Activated CD4-positive, alpha-beta T cell treated with anti-CD3 and anti-CD28 coated beads, Interleukin-2, amount 10 ng/mL, durations not matched to agents 7 days and 5 days (primary cell): ENCODE measurements around the gene SLX4IP. TPM values are rescaled to one million over a fixed set of nuclear protein-coding genes. Genes with fewer than 3 reads are reported as not detected.

Experiments
- CTCF ChIA-PET: fragments of 350-600 bp; sonication (Branson Sonifier 250); formaldehyde crosslinking; loops from one replicate; lab custom pipeline; 2021; ENCODE audit warnings: antibody characterized with exemption; lab: Charles Lee
- POLR2A ChIA-PET: fragments of 350-600 bp; sonication (Branson Sonifier 250); formaldehyde crosslinking; loops from one replicate; lab custom pipeline; 2021; ENCODE audit warnings: antibody characterized with exemption; lab: Charles Lee
- DNase-seq: peaks from one replicate; pipeline ENCODE4 v3.0.0-alpha.2; 2020
- H3K27ac Mint-ChIP-seq: one replicate; pipeline ENCODE4 v1.8.0; 2021; ENCODE audit warnings: mild to moderate bottlenecking, moderate library complexity, mixed read lengths
- H3K27me3 Mint-ChIP-seq: one replicate; pipeline ENCODE4 v1.8.0; 2021; ENCODE audit warnings: mixed read lengths
- H3K36me3 Mint-ChIP-seq: one replicate; pipeline ENCODE4 v1.8.0; 2021; ENCODE audit warnings: low read depth, mixed read lengths
- H3K4me1 Mint-ChIP-seq: one replicate; pipeline ENCODE4 v1.8.0; 2021; ENCODE audit warnings: mixed read lengths
- H3K4me3 Mint-ChIP-seq: one replicate; pipeline ENCODE4 v1.8.0; 2021; ENCODE audit warnings: mild to moderate bottlenecking, moderate library complexity, mixed read lengths
- H3K9me3 Mint-ChIP-seq: one replicate; pipeline ENCODE4 v1.8.0; 2021; ENCODE audit warnings: mixed read lengths
- total RNA-seq, 2 experiments: library from RNA; stranded (reverse); gene quantifications; one replicate each; pipeline ENCODE4 v1.2.3, GENCODE V29; 2021

Gene SLX4IP
- total RNA-seq, 2 experiments from 2014 or later: 9.2 to 9.5 TPM

DNA sequence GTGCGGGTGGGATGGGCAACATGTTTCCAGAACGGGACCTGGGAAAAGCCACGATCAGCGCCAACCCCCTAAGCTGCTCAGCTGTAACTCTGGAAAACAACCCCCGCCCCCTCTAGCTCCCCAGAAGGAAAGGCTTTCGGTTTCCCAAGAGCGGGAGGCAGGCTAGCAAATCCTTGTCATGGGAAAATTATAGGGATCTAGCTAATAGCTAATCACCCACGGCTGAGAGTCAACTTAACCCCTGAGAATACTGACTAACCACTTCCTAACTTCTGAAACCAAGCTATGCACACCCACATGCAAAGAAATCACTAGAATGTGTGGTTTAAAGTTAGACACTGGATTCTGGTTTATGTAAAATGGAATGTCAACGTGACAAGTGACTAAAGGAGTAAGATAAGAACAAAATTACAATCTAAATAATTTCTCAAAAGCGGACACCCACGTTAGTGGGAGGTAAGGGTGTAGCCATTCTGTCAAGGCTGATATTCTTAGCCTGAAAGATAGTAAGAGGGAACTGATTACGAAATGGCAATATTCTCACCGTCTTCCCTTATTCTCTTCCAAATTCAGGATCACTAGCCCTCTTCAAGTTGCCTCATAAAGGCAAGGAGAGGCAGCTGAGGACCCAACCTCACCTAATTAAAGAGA is 218.6 kb downstream of the SLX4IP start:
- H3K27me3 Mint-ChIP-seq: peaks cover 13% of the 10 kb centered on the region
- H3K36me3 Mint-ChIP-seq: no peaks in the 10 kb centered on the region
- no peaks in the 10 kb centered on the region for H3K4me1 Mint-ChIP-seq
- no peaks in the 10 kb centered on the region for H3K9me3 Mint-ChIP-seq
- no peak for DNase-seq
- no peak overlapping the region for H3K4me3 Mint-ChIP-seq
- ChIA-PET POLR2A (no interaction called here), CTCF (interaction anchor here (0.6 to 1.4 kb wide), 2 partner anchors 21 to 42 kb away, joined by 3 to 5 read pairs; no protein-coding TSS in a partner anchor)
- H3K27ac Mint-ChIP-seq: no peak overlapping the region

- DNase-seq: no peak
- POLR2A ChIA-PET: no interaction called here
- H3K27ac Mint-ChIP-seq: no peak overlapping the region
- H3K9me3 Mint-ChIP-seq: no peaks in the 10 kb centered on the region
- CTCF ChIA-PET: interaction anchor here (0.6 kb wide), 1 partner anchor 41 kb away, joined by 3 read pairs; no protein-coding TSS in a partner anchor
- H3K36me3 Mint-ChIP-seq: no peaks in the 10 kb centered on the region
- peaks cover 16% of the 10 kb centered on the region for H3K27me3 Mint-ChIP-seq
- H3K4me3 Mint-ChIP-seq: no peak overlapping the region
- H3K4me1 Mint-ChIP-seq: no peaks in the 10 kb centered on the region
Measured at GRCh38 chr20:10654250-10654610, 219.1 kb downstream of the SLX4IP start.

GRCh38 chr20:10654630-10655029 is 219.5 kb downstream of the SLX4IP start:
- peaks cover 17% of the 10 kb centered on the region for H3K27me3 Mint-ChIP-seq
- no peak overlapping the region for H3K27ac Mint-ChIP-seq
- no peaks in the 10 kb centered on the region for H3K4me1 Mint-ChIP-seq
- H3K36me3 Mint-ChIP-seq: no peaks in the 10 kb centered on the region
- ChIA-PET POLR2A (no interaction called here), CTCF (no interaction called here)
- H3K9me3 Mint-ChIP-seq: no peaks in the 10 kb centered on the region
- no peak for DNase-seq
- no peak overlapping the region for H3K4me3 Mint-ChIP-seq

- ChIA-PET CTCF (interaction anchor here (1.4 kb wide), 1 partner anchor 15 kb away, joined by 3 read pairs; no protein-coding TSS in a partner anchor), POLR2A (no interaction called here)
- peaks cover 21% of the 10 kb centered on the region for H3K27me3 Mint-ChIP-seq
- H3K9me3 Mint-ChIP-seq: no peaks in the 10 kb centered on the region
- H3K4me1 Mint-ChIP-seq: no peaks in the 10 kb centered on the region
- no peak overlapping the region for H3K4me3 Mint-ChIP-seq
- H3K27ac Mint-ChIP-seq: no peak overlapping the region
- no peak for DNase-seq
- no peaks in the 10 kb centered on the region for H3K36me3 Mint-ChIP-seq
Measured at GRCh38 chr20:10655720-10656669, 220.9 kb downstream of the SLX4IP start.

GRCh38 chr20:10657453-10657852 is 222.3 kb downstream of the SLX4IP start:
- Mint-ChIP-seq H3K4me1 (no peaks in the 10 kb centered on the region), H3K4me3 (no peak overlapping the region), H3K36me3 (no peaks in the 10 kb centered on the region), H3K9me3 (no peaks in the 10 kb centered on the region), H3K27ac (no peak overlapping the region), H3K27me3 (peaks cover 29% of the 10 kb centered on the region)
- no peak for DNase-seq
- ChIA-PET CTCF (no interaction called here), POLR2A (no interaction called here)

DNA sequence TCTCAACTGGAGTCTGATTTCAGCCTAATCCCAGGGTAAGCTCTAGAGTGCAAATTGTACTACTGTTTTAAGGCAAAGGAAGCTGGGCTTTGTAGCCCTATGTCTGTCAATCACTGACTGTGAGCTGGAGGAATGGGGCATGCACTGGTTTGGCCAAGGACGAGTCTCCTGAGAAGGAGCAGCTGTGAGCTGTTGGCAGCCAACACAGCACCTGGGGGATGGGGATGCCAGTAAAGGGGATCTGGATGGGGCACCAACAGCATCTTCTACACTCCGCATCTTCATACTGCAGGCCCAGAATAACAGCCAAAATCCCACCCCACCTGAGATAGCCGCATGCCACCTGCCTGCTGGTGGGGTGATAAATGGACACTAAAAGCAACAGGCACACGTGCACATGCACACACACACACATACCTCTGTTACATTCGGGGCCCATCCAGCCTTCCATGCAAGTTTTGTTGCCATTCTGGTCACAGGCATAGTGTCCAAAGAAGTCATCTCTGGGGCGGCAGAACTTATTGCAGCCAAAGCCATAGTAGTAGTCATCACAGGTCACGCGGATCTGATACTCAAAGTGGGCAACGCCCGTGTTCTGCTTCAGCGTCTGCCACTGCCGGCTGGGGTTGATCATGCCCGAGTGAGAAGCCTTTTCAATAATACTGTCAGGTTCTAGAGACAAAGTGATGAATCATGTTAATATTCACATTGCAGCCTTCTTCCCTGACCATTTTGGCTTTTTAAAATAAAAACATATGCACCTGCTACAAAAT is 223.1 kb downstream of the SLX4IP start:
- DNase-seq: no peak
- H3K27ac Mint-ChIP-seq: no peak overlapping the region
- H3K27me3 Mint-ChIP-seq: peaks cover 37% of the 10 kb centered on the region
- no peak overlapping the region for H3K4me3 Mint-ChIP-seq
- H3K9me3 Mint-ChIP-seq: no peaks in the 10 kb centered on the region
- ChIA-PET CTCF (no interaction called here), POLR2A (no interaction called here)
- no peaks in the 10 kb centered on the region for H3K36me3 Mint-ChIP-seq
- no peaks in the 10 kb centered on the region for H3K4me1 Mint-ChIP-seq

DNA sequence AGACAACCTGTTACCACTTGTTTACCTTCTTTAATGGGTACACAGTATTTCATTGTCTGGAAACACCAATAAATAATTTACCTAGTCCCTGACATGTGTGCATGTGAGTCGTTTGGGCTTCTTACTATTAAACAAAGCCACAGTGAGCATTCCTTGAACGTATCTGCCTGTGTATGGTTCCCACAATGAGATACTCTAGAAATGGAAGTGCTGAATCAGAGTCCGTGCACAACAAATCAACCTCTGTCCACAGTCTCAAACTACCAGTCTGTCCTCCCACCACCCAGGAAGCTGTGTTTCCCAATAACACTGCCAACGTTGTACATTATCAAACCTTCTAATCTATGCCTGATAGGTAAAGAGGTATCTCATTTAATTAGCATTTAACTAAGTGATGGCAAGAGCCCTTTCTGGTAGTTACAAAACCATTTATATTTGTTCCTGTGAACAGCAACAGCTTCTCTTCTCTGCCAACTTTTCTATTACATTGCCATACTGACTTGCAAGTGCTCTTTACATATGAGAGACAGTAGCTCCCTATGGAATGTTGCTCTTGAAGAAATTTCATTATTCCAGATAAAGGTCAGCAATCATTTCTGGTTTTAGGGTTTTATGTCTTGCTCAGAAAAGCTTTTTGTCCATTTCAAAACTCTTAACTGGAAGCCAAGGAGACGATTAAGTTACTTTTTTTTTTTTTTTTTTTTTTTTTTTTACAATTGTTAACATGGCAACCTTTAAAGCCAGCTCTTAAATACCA is 223.9 kb downstream of the SLX4IP start:
- CTCF ChIA-PET: interaction anchor here (0.6 to 0.7 kb wide), 2 partner anchors 63 to 619 kb away, joined by 3 to 5 read pairs; no protein-coding TSS in a partner anchor
- Mint-ChIP-seq H3K27ac (no peak overlapping the region), H3K27me3 (peaks cover 44% of the 10 kb centered on the region), H3K4me3 (no peak overlapping the region), H3K4me1 (no peaks in the 10 kb centered on the region), H3K9me3 (no peaks in the 10 kb centered on the region), H3K36me3 (no peaks in the 10 kb centered on the region)
- POLR2A ChIA-PET: interaction anchor here (0.7 kb wide), 1 partner anchor 35 kb away, joined by 3 read pairs; no protein-coding TSS in a partner anchor
- no peak for DNase-seq

DNA sequence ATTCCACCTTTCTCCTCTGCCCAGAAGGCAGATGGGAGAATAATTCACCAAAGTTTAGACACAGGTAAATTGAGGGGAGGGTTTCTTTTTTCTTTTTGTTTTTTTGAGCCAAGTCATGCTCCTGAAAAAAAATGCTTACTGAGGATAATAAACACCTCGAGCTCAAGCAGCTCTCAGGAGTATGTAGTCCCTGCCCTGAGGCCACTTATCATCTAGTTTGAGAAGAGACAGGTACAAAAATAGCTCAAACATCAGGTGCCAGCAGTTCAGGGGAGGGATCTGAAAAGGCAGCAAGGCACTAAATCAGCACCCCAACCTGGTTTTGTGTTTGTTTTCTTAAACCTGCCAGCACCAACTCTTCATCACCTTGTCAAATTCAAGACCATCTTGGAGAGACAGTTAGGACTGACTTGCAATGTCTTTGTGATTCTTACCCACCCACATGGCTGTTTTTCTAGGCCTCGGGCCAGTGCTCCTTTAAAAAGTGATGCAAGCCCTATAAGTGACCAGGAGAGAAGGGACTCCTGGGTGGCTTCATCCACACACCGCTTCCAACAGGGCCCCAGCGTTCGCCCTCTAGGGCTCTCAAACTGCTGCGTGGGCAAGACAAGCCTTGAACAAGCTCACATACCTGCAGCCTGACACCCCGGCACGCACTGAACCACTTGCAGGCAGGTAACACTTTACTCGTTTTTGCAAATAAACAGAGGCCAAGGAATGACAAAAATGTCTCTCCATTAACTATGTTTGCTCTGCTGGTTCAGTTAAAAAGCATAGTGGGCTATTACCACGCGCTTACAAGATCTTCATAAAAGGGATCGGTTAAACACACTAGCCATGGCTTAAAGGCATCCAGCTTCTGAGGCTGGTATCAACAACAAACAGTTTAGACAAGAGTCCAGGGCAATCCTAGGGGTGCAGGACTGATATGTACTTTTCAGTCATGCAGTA is 224.8 kb downstream of the SLX4IP start:
- peaks cover 45% of the 10 kb centered on the region for H3K27me3 Mint-ChIP-seq
- no peaks in the 10 kb centered on the region for H3K9me3 Mint-ChIP-seq
- H3K4me1 Mint-ChIP-seq: no peaks in the 10 kb centered on the region
- CTCF ChIA-PET: interaction anchor here (0.6 to 0.7 kb wide), 2 partner anchors 62 to 618 kb away, joined by 3 to 5 read pairs; no protein-coding TSS in a partner anchor
- no peak overlapping the region for H3K4me3 Mint-ChIP-seq
- no peak overlapping the region for H3K27ac Mint-ChIP-seq
- no peaks in the 10 kb centered on the region for H3K36me3 Mint-ChIP-seq
- POLR2A ChIA-PET: interaction anchor here (0.7 kb wide), 1 partner anchor 34 kb away, joined by 3 read pairs; no protein-coding TSS in a partner anchor
- DNase-seq: no peak

- no peaks in the 10 kb centered on the region for H3K36me3 Mint-ChIP-seq
- POLR2A ChIA-PET: no interaction called here
- CTCF ChIA-PET: no interaction called here
- H3K27ac Mint-ChIP-seq: no peak overlapping the region
- H3K9me3 Mint-ChIP-seq: no peaks in the 10 kb centered on the region
- no peaks in the 10 kb centered on the region for H3K4me1 Mint-ChIP-seq
- H3K27me3 Mint-ChIP-seq: peaks cover 45% of the 10 kb centered on the region
- no peak for DNase-seq
- no peak overlapping the region for H3K4me3 Mint-ChIP-seq
Measured at GRCh38 chr20:10660661-10661060, 225.6 kb downstream of the SLX4IP start.

DNA sequence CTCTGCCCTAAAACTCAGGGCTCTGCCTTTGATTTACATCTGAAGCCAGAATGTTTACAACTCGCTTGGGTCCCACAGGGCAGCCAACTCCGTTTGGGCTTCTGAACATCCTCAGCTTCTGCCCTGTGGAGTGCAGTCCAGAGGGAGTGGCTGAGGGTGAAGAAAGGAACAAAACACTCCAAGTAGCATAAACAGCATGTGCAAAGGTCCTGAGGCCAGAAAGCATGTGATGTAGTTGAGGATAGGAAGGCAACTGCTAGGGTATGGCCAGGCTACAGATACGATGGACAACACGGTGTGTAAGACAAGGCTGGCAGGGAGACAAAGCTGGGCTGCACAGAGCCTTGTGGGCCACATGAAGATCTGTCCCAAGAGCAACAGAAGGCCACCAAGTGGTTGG is 226.2 kb downstream of the SLX4IP start:
- CTCF ChIA-PET: interaction anchor here (1.6 kb wide), 1 partner anchor 11 kb away, joined by 5 read pairs; no protein-coding TSS in a partner anchor
- Mint-ChIP-seq H3K4me1 (no peaks in the 10 kb centered on the region), H3K9me3 (no peaks in the 10 kb centered on the region), H3K4me3 (no peak overlapping the region), H3K36me3 (no peaks in the 10 kb centered on the region), H3K27me3 (peaks cover 48% of the 10 kb centered on the region), H3K27ac (no peak overlapping the region)
- POLR2A ChIA-PET: no interaction called here
- no peak for DNase-seq

GRCh38 chr20:10662151-10662550 is 227.0 kb downstream of the SLX4IP start:
- POLR2A ChIA-PET: no interaction called here
- Mint-ChIP-seq H3K36me3 (no peaks in the 10 kb centered on the region), H3K4me1 (no peaks in the 10 kb centered on the region), H3K27me3 (peaks cover 48% of the 10 kb centered on the region), H3K4me3 (no peak overlapping the region), H3K9me3 (no peaks in the 10 kb centered on the region), H3K27ac (no peak overlapping the region)
- no peak for DNase-seq
- CTCF ChIA-PET: interaction anchor here (1.6 kb wide), 1 partner anchor 10 kb away, joined by 5 read pairs; no protein-coding TSS in a partner anchor
